ENCODE measurements around the gene TOMM20.

TOMM20 gene

DNA sequence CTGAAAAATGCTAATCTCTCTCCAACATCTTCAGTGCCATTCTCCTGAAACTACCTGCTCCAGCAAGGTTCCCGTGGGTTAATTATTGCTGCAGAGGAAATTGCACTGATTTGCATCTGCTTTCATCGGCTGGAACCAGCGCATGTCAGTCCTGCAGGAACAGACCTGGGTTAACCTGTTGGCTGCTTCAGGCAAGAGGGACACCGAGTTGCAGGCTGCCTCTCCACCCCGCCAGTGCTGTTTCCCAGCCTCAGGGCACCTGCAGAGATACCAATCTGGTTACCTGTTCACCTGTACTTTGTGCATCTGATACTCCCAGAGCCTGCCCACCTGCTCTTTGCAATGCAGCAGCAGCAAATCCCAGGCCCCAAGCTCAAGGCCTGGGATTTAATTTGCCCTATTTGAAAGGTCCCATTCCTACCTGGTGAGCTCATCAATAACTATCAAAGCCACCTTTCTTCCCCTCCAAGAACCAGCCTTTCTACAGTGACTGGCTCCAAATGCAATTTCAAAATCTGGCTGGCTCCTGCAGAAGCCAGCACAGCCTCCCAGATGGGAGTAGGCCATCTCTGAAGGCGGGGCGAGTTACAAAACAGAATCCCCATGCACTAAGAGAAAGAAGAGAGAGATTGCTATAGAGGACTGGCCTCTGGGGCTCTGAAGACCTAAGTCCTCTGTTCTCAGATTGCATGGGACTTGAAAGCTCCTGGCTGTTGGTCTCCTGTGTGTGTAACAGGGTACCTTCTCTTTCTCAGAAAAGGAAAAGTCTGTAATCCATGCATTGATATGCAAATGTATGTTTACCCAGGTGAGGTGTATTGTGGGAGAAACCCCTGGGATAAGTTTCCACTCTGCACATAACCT is 67.8 kb downstream of the TOMM20 start:
- Histone ChIP-seq H3K4me2 (ENCODE audit: low read length) (0 out of 2 replicates have a peak overlapping the region, but pooled peaks have one; percentile 4), H3K4me1 (ENCODE audit: low read length) (peaks cover 24% of the 10 kb centered on the region)

More for the DNA sequence above, 67.8 kb downstream of the TOMM20 start:
- TF ChIP-seq EZH2phosphoT487 (IDR thresholded peaks at IDR 0.05; ENCODE audit: low read depth) = no peak
- TF ChIP-seq, protein P1, sequence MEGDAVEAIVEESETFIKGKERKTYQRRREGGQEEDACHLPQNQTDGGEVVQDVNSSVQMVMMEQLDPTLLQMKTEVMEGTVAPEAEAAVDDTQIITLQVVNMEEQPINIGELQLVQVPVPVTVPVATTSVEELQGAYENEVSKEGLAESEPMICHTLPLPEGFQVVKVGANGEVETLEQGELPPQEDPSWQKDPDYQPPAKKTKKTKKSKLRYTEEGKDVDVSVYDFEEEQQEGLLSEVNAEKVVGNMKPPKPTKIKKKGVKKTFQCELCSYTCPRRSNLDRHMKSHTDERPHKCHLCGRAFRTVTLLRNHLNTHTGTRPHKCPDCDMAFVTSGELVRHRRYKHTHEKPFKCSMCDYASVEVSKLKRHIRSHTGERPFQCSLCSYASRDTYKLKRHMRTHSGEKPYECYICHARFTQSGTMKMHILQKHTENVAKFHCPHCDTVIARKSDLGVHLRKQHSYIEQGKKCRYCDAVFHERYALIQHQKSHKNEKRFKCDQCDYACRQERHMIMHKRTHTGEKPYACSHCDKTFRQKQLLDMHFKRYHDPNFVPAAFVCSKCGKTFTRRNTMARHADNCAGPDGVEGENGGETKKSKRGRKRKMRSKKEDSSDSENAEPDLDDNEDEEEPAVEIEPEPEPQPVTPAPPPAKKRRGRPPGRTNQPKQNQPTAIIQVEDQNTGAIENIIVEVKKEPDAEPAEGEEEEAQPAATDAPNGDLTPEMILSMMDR (IDR thresholded peaks at IDR 0.05; ENCODE audit: low read depth, low read length) = no peak
- H3K36me3 ChIP-seq (replicated peaks; ENCODE audit: low read depth, low read length) = no peaks in the 10 kb centered on the region
- H3K27me3 ChIP-seq (ENCODE audit: low read depth, low read length) = peaks cover 6% of the 10 kb centered on the region; the same call in 1 of the 2 replicates
- H3K9ac ChIP-seq (ENCODE audit: low read length) = no peak overlapping the region
- H3K27ac ChIP-seq (ENCODE audit: low read length) = no peak overlapping the region
- H4K20me1 ChIP-seq (ENCODE audit: insufficient read depth, low read length) = no peaks in the 10 kb centered on the region
- no peaks in the 10 kb centered on the region for H3K9me3 ChIP-seq (ENCODE audit: insufficient read depth, low read length)
- H3K4me3 ChIP-seq (ENCODE audit: low read length) = no peak overlapping the region
- no peak overlapping the region for H2AFZ ChIP-seq (ENCODE audit: low read depth, low read length)
- no peaks in the 10 kb centered on the region for H3K79me2 ChIP-seq (ENCODE audit: low read length)

Data from OCI-LY3 (cell line).